GM11168 (cell line): ENCODE results near the gene HEPN1.

Source experiments
- in situ Hi-C: fragments of 300-500 bp; cut with MboI; formaldehyde crosslinking; loops from one replicate; pipeline ENCODE4 v1.12.0; 2022; ENCODE audit warnings: low sequenced_read_pairs; ENCODE audit not compliant: unreplicated experiment

The HEPN1 gene

GRCh38 chr11:124918950-124919349 is at the start of gene HEPN1:
HEPN1 (plus strand) TSS chr11:124919250.
- in situ Hi-C loops = no loop called here

- in situ Hi-C loops = no loop called here
Observed at GRCh38 chr11:124869331-124869730, 49.7 kb upstream of the HEPN1 start.

DNA sequence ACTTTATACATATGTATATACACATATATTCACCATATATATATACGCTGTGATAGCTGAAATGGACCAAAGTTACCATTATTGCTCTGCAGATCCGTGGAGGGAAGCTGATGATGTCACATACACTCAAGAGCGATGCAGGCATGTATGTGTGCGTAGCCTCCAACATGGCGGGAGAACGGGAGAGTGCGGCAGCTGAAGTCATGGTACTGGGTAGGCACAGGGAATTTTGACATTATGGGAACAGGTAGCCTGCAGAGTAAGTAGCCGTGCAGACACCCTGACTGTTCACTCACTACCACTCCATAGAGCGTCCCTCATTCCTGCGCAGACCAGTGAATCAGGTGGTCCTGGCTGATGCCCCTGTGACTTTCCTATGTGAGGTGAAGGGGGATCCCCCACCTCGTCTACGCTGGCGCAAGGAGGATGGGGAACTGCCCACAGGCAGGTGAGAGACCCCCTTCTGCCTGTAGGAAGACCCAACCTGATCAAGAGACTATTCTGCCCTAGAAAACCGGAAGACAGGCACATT is 49.1 kb upstream of the HEPN1 start:
- in situ Hi-C loops = no loop called here

DNA sequence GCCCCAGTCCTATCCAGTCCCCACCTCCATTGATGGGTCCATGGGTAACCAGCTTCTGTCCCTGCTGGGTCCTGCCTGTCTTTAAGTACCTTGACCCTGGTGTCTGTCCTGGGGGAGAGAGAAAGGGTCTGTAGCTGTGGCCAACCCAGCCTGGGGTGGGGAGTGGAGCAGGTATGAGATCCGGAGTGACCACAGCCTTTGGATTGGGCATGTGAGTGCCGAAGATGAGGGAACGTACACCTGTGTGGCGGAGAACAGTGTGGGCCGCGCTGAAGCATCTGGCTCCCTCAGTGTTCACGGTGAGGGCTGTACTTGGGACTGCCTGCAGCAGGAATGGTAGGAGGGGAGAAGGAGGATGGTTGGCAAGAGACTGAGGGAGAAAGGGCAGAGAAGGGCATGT is 48.6 kb upstream of the HEPN1 start:
- in situ Hi-C loops = no loop called here

- in situ Hi-C loops = no loop called here
Observed at GRCh38 chr11:124872280-124872679, 46.8 kb upstream of the HEPN1 start.

DNA sequence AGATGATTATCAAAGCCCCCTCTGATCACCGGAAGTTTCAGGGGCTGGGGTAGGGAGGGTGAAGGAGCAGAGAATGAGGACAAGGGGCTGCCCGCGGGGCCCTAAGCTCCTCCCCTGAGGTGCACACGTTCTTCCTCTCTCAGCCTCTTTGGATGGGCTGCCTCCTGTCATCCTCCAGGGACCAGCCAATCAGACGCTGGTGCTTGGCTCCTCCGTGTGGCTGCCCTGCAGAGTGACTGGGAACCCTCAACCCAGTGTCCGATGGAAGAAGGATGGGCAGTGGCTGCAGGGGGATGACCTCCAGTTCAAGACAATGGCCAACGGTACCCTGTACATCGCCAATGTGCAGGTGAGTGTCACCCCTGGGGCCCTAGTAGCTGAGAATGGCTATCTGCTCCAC is 46.3 kb upstream of the HEPN1 start:
- in situ Hi-C loops = no loop called here

DNA sequence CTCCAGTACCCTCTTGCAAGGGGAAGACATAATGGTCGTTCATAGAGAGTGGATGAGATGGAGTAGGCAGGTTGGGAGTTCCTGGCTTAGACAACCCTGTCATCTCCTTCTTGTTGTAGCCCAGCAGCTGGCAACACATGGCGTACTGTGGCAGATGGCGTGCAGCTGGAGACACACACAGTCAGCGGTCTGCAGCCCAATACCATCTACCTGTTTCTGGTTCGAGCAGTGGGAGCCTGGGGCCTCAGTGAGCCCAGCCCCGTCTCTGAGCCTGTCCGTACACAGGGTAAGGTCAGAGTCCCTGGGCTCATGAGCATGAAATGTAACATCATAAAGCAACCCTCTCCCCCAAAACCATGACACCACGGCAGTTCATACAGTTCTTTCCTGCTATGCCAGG is 45.1 kb upstream of the HEPN1 start:
- in situ Hi-C loops = no loop called here

- in situ Hi-C loops = no loop called here
Observed at GRCh38 chr11:124874571-124875255, 44.3 kb upstream of the HEPN1 start.

DNA sequence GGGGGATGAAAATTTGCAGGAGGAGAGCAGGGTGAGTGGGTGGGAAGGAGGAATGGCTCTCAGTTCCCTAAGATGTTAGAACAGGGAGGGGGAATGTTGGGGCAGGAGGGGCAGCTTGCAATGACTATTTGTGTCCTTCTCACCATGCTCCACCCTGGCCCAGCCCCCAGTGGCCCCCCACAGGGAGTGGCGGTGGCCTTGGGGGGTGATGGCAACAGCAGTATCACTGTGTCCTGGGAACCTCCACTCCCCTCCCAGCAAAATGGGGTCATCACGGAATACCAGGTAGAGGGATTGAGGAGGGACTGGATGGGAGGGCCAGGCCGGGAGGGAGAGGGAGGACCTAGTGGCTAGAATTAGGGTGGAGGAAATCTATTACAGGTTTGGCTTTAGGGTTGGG is 43.6 kb upstream of the HEPN1 start:
- in situ Hi-C loops = no loop called here

DNA sequence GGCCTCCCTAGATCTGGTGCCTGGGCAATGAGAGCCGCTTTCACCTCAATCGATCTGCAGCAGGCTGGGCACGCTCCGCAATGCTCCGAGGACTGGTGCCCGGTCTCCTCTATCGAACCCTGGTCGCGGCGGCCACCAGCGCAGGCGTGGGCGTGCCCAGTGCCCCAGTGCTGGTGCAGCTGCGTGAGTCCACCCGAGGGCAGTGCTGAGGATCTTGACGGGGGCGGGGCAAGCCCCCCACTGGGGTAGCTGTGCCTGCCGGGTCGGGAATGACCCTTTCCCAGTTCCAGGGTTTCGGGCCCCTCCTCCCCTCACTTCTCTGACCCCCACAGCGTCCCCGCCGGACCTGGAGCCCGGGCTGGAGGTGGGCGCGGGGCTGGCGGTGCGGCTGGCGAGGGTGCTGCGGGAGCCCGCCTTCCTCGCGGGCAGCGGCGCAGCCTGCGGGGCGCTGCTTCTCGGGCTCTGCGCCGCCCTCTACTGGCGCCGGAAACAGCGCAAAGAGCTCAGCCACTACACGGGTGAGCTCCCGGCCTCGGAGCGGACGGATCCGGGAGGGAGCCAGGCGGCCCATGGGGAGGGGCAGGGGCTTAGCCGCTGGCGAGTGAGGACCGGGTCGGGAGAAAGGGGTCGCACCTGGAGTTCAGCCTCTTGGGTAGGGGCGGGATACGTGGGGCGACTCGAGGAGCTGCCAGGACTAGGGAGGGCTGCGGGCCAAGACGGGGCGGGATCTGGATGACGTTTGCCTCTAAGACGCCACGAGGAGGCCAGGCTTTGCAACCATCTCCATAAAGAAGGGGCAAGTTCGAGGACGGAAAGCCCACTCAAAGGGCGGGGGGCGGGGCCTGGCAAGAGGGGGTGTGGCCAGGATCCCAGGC is 42.9 kb upstream of the HEPN1 start:
- in situ Hi-C loops = no loop called here

DNA sequence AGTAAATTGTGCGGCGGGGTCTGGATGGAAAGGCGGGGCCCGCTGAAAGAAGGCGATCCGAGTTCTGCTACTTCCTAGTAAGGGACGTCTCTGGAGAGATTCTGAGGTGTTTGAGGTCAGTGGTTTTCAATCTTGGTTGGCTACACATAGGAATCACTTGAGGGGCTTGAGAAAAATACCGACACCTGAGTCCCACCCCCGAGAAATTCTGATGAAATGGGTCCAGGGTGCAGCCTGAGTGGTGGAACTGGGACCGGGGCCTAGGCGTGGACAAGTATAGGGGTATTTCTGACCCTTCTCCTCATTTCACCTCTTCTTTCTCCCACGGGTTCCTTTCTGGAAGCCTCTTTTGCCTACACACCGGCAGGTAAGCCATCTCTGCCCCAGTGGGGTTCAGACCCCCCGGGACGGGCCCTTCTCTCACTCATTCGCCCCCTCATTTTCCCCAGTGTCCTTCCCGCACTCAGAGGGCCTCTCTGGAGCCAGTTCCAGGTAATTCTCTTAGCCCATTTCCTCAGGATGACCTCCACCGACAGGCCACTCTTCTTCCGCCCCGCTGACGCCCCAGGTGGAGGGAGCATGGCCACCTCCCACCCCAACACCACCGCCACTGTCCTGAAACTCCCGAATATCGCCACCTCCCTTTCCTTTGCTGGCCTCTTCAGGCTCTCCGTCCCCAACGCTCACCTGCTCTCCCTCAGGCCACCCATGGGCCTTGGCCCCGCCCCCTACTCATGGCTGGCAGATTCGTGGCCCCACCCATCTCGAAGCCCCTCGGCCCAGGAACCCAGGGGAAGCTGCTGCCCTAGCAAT is 42.0 kb upstream of the HEPN1 start:
- in situ Hi-C loops = no loop called here

GRCh38 chr11:124877631-124877909 is 41.5 kb upstream of the HEPN1 start:
- in situ Hi-C loops = no loop called here

GRCh38 chr11:124877910-124878758 is 40.9 kb upstream of the HEPN1 start:
- in situ Hi-C loops = no loop called here

DNA sequence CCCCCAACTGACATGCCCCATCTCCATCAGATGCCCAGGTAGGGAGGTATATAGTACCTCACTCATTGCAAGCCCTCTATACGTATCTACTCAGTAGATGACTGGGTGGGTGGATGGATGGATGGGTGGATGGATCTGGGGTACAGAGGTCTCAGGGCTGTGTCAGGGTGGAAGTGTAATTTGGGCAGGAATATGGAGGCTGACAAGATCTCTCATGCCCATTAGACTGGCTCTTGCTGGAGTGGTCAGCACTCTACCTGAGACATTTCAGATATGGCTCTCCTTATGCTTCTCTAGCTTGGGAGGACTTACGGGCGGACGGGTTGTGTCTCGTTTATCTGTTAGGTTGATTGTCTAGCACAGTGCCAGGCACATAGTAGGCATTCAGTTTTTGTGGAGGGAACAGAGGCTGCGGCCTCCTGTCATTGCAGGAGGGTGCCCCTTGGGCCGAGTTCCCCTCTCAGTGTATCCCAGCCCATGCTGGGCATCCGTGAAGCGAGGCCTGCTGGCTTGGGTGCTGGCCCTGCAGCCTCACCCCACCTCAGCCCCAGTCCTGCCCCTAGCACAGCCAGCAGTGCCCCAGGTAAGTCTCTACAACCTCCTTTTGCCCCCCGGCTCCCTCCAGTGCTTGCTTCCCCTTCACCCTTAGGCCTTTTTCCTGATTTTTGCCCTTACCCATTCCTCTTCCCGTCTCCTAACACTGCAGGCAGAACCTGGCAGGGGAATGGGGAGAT is 40.1 kb upstream of the HEPN1 start:
- in situ Hi-C loops = no loop called here

- in situ Hi-C loops = no loop called here
Observed at GRCh38 chr11:124879493-124880289, 39.4 kb upstream of the HEPN1 start.

DNA sequence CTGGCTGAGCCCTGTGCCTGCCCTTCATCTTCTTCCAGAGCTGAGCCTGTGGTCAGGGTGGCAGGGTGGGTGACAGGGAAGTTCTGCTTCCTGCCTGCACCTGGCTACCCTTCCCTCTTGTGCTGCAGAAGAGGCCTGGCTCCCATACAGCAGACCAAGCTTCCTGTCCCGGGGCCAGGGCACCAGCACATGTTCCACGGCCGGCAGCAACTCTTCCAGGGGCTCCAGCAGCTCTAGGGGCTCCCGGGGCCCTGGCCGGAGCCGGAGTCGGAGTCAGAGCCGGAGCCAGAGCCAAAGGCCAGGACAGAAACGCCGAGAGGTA is 38.8 kb upstream of the HEPN1 start:
- in situ Hi-C loops = no loop called here

- in situ Hi-C loops = no loop called here
Observed at GRCh38 chr11:124880958-124881357, 38.1 kb upstream of the HEPN1 start.

DNA sequence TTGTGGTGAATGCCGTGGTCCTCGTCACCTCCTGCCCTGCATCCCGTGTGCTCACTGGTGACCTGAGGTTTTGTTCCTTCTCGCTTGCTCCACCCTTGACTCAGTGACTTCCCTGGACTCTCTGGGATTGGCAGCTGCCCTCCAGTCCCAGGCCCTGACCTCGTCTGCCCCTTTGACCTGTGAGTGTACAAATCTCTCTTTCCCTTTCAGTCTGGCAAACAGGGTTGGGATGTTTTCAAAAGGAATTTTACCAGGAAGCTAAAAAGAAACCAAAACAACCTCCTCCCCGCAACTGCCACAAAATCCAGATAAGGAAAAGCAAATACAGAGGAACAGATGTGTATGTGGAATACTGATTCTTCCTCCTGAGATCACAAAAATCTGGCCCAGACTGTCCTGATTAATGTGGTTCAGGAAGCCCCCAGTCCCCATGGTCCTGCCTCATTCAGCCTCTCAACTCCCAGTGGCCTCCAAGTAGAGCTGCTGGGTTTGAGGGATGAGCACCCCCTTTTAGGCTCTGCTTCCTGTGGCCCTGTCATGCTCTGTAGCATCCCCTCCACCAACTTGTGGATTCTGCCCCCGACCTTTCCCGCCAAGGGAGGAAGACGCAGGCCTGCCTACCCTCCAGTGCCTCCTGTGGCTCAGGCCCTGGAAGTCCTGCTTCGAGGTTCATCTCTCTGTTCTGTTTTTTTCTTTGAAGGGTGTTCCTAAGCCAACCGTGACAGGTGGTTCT is 36.5 kb upstream of the HEPN1 start:
- in situ Hi-C loops = no loop called here
